ENCODE data around the gene ATCAY. TPM values are rescaled to one million over a fixed set of nuclear protein-coding genes. Genes with fewer than 3 reads are reported as not detected.

The ATCAY gene
- total and polyA plus RNA-seq, 2 of the 13 experiments (the other 11 are each of a cell fraction or from before 2014, with no cell fraction given), result not detected

DNA sequence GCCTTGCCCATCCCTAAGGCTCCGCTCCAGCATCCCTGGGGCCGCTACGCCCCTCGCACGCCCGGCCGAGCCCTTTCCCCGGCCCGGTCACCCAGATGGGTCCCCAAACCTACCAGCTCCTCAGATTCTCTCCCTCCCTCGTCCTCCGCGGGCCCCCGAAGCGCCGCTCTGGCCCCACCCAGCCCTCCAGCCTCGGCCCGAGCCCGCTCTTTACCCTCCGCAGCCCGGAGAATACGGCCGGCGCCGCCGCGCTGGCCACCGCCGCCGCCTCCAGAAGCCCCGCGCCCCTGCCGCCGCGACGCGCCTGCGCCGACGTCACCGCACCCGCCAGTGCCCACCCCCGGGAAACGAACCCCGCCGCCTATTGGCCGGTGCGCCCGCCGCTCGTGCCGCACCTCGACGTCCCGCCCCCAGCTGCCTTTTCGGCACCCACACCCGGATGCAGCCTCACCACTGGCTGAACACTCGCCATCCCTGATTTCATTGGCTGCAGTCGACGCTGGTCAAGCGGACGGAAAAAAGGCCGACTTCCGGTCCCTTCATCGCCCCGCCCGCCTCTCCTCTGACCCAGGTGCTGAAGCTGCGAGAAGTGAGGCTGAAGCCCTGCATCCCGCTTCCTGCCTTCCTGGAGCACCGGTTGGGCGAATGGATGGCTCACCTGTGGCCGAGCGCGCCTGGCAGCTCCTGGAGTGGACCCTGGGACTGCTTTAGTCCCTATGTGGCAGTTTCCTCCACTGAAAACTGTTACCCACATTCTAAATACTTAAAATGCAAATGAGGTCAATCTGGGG, 90.5 kb downstream of the ATCAY start, which contains the start of gene DAPK3 (continued):
- TF ChIP-seq, protein P1, sequence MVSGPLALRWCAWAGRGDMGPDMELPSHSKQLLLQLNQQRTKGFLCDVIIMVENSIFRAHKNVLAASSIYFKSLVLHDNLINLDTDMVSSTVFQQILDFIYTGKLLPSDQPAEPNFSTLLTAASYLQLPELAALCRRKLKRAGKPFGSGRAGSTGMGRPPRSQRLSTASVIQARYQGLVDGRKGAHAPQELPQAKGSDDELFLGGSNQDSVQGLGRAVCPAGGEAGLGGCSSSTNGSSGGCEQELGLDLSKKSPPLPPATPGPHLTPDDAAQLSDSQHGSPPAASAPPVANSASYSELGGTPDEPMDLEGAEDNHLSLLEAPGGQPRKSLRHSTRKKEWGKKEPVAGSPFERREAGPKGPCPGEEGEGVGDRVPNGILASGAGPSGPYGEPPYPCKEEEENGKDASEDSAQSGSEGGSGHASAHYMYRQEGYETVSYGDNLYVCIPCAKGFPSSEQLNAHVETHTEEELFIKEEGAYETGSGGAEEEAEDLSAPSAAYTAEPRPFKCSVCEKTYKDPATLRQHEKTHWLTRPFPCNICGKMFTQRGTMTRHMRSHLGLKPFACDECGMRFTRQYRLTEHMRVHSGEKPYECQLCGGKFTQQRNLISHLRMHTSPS (CRISPR knock-in tag; IDR thresholded peaks at IDR 0.05; ENCODE audit: low read depth), result no peak
- TF ChIP-seq TSC22D2 (CRISPR knock-in tag; IDR thresholded peaks at IDR 0.05; ENCODE audit: borderline replicate concordance) (peak; percentile 85; the same call in 1 of the 2 replicates), KLF11 (CRISPR knock-in tag; IDR thresholded peaks at IDR 0.05) (no peak), ARNT2 (CRISPR knock-in tag; IDR thresholded peaks at IDR 0.05; ENCODE audit: low read depth) (no peak; the same call in 1 of the 2 replicates), ZNF777 (CRISPR knock-in tag; IDR thresholded peaks at IDR 0.05) (no peak), ZNF644 (CRISPR knock-in tag; IDR thresholded peaks at IDR 0.05; ENCODE audit: low read depth) (no peak), NFKBIZ (CRISPR knock-in tag; IDR thresholded peaks at IDR 0.05) (0 out of 2 replicates have a peak, but pooled peaks have one; percentile 42), EZH2 (conservative IDR thresholded peaks at IDR 0.05; ENCODE audit: low read depth, low read length) (no peak), CCDC6 (CRISPR knock-in tag; IDR thresholded peaks at IDR 0.05) (0 out of 2 replicates have a peak, but pooled peaks have one; percentile 45), ZNF235 (CRISPR knock-in tag; IDR thresholded peaks at IDR 0.05; ENCODE audit: borderline replicate concordance) (no peak), ISX (CRISPR knock-in tag; conservative IDR thresholded peaks at IDR 0.05) (no peak), ZNF510 (CRISPR knock-in tag; IDR thresholded peaks at IDR 0.05; ENCODE audit: low read depth) (0 out of 2 replicates have a peak, but pooled peaks have one; percentile 57), NCOA2 (CRISPR knock-in tag; IDR thresholded peaks at IDR 0.05) (no peak), ZNF101 (CRISPR knock-in tag; IDR thresholded peaks at IDR 0.05; ENCODE audit: borderline replicate concordance, low read depth) (no peak), KDM1A (CRISPR knock-in tag; IDR thresholded peaks at IDR 0.05) (peak; percentile 61; the same call in 1 of the 2 replicates)
- TF ChIP-seq, protein P2, sequence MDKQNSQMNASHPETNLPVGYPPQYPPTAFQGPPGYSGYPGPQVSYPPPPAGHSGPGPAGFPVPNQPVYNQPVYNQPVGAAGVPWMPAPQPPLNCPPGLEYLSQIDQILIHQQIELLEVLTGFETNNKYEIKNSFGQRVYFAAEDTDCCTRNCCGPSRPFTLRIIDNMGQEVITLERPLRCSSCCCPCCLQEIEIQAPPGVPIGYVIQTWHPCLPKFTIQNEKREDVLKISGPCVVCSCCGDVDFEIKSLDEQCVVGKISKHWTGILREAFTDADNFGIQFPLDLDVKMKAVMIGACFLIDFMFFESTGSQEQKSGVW (CRISPR knock-in tag; IDR thresholded peaks at IDR 0.05; ENCODE audit: borderline replicate concordance), result no peak
- TF ChIP-seq, protein P3, sequence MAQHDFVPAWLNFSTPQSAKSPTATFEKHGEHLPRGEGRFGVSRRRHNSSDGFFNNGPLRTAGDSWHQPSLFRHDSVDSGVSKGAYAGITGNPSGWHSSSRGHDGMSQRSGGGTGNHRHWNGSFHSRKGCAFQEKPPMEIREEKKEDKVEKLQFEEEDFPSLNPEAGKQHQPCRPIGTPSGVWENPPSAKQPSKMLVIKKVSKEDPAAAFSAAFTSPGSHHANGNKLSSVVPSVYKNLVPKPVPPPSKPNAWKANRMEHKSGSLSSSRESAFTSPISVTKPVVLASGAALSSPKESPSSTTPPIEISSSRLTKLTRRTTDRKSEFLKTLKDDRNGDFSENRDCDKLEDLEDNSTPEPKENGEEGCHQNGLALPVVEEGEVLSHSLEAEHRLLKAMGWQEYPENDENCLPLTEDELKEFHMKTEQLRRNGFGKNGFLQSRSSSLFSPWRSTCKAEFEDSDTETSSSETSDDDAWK (CRISPR knock-in tag; IDR thresholded peaks at IDR 0.05), result no peak
- TF ChIP-seq, protein P4, sequence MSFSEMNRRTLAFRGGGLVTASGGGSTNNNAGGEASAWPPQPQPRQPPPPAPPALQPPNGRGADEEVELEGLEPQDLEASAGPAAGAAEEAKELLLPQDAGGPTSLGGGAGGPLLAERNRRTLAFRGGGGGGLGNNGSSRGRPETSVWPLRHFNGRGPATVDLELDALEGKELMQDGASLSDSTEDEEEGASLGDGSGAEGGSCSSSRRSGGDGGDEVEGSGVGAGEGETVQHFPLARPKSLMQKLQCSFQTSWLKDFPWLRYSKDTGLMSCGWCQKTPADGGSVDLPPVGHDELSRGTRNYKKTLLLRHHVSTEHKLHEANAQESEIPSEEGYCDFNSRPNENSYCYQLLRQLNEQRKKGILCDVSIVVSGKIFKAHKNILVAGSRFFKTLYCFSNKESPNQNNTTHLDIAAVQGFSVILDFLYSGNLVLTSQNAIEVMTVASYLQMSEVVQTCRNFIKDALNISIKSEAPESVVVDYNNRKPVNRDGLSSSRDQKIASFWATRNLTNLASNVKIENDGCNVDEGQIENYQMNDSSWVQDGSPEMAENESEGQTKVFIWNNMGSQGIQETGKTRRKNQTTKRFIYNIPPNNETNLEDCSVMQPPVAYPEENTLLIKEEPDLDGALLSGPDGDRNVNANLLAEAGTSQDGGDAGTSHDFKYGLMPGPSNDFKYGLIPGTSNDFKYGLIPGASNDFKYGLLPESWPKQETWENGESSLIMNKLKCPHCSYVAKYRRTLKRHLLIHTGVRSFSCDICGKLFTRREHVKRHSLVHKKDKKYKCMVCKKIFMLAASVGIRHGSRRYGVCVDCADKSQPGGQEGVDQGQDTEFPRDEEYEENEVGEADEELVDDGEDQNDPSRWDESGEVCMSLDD (CRISPR knock-in tag; IDR thresholded peaks at IDR 0.05; ENCODE audit: borderline replicate concordance), result no peak
- TF ChIP-seq, protein P5, sequence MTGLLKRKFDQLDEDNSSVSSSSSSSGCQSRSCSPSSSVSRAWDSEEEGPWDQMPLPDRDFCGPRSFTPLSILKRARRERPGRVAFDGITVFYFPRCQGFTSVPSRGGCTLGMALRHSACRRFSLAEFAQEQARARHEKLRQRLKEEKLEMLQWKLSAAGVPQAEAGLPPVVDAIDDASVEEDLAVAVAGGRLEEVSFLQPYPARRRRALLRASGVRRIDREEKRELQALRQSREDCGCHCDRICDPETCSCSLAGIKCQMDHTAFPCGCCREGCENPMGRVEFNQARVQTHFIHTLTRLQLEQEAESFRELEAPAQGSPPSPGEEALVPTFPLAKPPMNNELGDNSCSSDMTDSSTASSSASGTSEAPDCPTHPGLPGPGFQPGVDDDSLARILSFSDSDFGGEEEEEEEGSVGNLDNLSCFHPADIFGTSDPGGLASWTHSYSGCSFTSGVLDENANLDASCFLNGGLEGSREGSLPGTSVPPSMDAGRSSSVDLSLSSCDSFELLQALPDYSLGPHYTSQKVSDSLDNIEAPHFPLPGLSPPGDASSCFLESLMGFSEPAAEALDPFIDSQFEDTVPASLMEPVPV (CRISPR knock-in tag; IDR thresholded peaks at IDR 0.05), result no peak
- TF ChIP-seq, protein P6, sequence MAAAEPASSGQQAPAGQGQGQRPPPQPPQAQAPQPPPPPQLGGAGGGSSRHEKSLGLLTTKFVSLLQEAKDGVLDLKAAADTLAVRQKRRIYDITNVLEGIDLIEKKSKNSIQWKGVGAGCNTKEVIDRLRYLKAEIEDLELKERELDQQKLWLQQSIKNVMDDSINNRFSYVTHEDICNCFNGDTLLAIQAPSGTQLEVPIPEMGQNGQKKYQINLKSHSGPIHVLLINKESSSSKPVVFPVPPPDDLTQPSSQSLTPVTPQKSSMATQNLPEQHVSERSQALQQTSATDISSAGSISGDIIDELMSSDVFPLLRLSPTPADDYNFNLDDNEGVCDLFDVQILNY (CRISPR knock-in tag; conservative IDR thresholded peaks at IDR 0.05), result no peak
